CD4-positive, alpha-beta T cell treated with Interferon alpha-2 for 1 hour (primary cell): Measurements from ENCODE around the gene COA3.
A peak's percentile ranks its signal among the peaks of the same experiment; 100 is the strongest.
"Not testable (repeated sequence)": the region's sequence is repeated elsewhere in the genome, so short reads cannot be mapped to it uniquely, and the experiment has no call there.

Source experiments
- DNase-seq, 2 donors: peaks; one replicate each; pipeline ENCODE4 v3.0.0-alpha.2; 2020 to 2022

Gene COA3

DNA sequence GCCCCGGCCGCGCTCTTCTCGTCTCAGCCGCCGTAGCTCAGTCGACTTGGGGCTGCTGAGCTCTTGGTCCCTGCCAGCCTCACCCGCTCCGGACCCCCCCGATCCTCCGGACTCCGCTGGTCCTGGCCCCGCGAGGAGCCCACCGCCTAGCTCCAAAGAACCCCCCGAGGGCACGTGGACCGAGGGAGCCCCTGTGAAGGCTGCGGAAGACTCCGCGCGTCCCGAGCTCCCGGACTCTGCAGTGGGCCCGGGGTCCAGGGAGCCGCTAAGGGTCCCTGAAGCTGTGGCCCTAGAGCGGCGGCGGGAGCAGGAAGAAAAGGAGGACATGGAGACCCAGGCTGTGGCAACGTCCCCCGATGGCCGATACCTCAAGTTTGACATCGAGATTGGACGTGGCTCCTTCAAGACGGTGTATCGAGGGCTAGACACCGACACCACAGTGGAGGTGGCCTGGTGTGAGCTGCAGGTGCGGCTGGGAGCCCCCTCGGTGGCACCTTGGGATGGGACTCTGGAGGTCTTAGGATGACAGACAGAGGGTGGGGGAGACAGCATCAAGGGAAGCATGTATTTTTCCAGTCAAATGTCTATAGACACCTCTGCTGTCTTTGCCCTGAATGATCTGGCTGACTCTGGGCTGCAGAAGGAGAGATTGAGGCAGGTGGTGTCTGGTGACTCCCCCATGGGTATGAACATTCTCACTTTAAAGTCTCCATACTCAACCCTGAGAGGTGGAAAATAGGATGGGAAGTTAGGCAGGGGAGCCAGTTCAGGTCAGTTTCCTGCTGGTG lies 17.5 kb downstream of the COA3 start:
- DNase-seq, result no peak

GRCh38 chr17:42779936-42780850 lies 18.3 kb downstream of the COA3 start, which contains the start of gene WNK4:
WNK4 (plus strand) TSS chr17:42780610; CDS start chr17:42780699, 89 bp downstream.
- DNase-seq, result no peak

DNA sequence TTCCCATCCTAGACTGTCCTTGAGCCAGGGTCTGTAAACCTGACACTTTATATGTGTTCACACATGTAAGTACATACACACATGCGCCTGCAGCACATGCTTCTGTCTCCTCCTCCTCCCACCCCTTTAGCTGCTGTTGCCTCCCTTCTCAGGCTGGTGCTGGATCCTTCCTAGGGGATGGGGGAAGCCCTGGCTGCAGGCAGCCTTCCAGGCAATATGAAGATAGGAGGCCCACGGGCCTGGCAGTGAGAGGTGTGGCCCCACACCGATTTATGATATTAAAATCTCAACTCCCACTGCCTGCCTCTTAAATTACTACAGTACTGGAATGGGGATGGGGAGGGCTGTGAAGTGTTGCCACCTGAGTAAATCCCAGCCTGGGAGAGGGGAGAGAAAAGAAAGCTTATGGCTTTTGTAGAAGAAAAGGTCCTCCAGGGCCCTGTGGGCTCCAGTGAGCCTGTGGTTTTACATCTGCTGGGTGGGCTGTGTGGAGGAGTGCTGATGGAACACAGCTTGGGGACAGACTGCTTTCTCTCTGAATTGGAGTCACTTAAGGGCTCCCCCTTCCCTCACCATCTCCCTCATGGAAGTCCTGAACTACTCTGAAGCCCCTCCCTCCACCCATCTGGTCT lies 19.1 kb downstream of the COA3 start:
- no peak for DNase-seq

DNA sequence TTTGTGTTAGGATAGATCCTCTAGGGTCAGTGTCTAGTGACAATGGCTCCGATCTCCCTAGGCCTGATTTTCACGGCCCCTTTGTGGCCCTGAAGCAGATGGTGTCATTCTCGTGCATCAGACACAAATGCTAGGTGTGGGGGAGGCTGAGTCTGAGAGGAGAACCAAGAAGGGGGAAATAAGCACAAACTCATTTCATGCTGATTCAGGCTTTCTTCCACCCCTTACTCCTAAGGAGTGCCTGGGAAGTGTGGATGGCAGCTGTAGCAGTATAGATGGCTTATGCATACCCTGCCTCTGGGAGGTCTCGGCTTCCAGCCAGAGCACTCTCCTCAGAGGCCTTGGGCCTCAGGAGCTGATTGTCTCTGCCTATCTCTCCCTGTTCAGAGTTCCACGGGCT lies 19.9 kb downstream of the COA3 start:
- no peak for DNase-seq

DNA sequence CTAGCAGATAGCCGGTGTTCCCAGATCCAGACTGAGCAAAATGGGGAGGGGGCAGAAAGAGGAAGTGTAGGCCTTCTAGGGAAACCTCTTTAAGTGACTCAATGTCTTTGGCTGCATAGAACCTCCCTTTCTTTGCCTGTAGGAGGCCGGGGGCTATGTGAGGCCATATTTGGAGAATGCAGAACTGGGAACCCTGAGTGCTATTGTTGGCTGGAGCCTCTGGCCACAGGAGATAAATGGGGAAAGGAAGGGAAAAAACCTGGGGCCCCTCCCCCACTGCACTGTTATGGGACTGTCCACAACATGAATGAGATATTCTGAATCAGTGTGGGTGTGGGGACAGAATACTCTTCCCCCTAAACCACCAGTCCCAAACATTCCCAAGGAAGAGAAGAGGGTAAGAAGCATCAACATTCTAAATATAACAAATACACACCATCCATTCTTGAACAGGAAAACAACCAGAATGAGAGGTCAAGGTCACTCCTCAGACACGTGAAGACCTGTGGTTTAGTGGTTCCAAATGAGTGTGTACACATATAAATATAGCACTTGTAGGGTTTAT lies 22.9 kb downstream of the COA3 start:
- DNase-seq, result no peak

GRCh38 chr17:42774066-42774745 lies 24.3 kb downstream of the COA3 start:
- no peak for DNase-seq

DNA sequence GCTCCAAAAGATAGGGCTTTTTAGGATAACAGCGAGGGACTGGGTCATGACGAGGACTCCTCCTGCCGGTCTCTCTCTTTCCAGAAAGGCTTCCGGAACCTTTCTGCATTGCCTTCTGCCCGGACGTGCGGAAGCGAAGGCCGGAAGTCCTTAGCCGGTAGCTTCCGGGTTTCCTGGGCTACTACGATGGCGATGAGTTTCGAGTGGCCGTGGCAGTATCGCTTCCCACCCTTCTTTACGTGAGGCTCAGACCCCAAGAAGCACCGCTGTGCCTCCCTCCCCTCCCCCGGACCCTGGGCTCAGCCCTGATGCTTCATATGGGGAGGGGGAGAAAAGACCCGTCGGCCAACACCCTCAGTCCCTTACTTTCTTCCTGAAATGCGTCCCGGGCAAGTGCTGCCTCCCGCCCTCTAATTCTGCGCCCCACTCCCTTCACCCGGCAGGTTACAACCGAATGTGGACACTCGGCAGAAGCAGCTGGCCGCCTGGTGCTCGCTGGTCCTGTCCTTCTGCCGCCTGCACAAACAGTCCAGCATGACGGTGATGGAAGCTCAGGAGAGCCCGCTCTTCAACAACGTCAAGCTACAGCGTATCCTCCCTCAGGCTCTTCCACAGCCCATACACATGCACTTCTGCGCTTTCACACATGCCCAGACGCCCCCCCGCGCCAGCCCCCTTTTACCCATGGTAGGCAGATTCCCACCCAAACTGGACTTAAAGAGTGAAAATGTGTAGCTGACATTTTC lies 25.0 kb downstream of the COA3 start, which contains the start of gene VPS25:
VPS25 (plus strand) TSS at position 160 of the 746 bp plus-strand sequence; CDS start at position 187, 27 bp downstream.
- peak; percentile 77 to 85 for DNase-seq

DNA sequence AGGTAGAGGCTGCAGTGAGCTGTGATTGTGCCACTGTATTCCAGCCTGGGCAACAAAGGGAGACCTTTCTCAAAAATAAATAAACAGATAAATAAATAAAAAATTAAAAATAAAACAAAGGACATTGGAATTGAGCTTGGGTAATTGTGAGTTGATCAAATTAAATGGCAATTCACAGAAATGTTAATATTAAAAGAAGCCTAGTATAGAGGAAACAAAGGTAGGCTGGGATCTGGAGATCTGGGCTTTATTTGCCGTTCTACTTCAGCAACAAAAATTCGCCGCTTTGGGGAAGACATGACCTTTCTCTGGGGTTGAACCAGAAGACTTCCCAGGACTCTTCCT lies 25.6 kb downstream of the COA3 start:
- no peak for DNase-seq

- not testable (repeated sequence) for DNase-seq
Observed at GRCh38 chr17:42769964-42770363, 28.5 kb downstream of the COA3 start.

GRCh38 chr17:42768006-42768405 lies 30.5 kb downstream of the COA3 start:
- not testable (repeated sequence) for DNase-seq

DNA sequence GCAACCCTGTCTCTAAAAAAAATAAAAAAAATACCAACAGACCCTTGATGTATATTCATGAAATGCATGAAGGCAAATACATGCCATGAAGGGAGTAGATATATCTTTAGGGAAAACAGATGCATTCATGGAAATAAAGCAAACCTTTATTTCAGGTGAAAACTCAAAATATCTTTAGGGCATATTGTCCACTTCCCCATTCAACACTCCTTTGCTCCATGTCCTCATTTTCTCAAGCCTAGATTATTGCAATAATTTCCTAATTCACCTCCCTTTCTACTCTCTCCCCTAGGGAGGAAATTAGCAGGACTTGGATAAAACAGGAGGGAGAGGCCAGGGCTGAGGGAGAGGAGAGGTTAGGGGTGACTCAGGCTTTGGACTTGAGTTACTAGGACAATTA lies 31.0 kb downstream of the COA3 start:
- DNase-seq, result no peak

DNA sequence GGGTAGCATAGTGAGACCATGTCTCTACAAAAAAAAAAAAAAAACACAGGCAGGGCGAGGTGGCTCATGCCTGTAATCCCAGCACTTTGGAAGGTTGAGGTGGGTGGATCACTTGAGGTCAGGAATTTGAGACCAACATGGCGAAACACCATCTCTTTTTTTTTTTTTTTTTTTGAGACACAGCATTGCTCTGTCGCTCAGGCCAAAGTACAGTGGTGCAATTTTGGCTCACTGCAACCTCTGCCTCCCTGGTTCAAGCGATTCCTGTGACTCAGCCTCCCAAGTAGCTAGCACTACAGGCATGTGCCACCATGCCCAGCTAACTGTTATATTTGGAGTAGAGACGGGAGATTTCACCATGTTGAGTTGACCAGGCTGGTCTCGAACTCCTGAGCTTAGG lies 32.4 kb downstream of the COA3 start:
- no peak for DNase-seq

DNA sequence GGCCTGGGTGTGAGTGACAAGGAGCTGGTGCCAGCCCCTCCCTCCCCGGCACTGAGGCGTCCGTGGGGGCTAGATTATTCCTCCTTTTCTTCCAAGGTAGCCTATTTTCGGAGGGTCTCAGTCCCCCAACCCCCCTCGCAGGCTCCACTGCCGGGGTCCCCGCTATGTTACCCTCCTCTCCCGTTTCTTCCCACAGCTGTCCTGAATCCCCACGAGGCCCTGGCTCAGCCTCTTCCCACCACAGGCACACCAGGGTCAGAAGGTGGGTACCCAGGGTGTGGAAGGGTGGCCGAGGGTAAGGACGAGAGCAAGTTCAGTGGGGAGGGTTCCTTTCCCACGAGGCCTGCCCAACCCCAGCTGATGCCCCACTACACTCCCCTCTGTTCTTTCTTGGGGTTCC lies 36.9 kb downstream of the COA3 start:
- no peak for DNase-seq

DNA sequence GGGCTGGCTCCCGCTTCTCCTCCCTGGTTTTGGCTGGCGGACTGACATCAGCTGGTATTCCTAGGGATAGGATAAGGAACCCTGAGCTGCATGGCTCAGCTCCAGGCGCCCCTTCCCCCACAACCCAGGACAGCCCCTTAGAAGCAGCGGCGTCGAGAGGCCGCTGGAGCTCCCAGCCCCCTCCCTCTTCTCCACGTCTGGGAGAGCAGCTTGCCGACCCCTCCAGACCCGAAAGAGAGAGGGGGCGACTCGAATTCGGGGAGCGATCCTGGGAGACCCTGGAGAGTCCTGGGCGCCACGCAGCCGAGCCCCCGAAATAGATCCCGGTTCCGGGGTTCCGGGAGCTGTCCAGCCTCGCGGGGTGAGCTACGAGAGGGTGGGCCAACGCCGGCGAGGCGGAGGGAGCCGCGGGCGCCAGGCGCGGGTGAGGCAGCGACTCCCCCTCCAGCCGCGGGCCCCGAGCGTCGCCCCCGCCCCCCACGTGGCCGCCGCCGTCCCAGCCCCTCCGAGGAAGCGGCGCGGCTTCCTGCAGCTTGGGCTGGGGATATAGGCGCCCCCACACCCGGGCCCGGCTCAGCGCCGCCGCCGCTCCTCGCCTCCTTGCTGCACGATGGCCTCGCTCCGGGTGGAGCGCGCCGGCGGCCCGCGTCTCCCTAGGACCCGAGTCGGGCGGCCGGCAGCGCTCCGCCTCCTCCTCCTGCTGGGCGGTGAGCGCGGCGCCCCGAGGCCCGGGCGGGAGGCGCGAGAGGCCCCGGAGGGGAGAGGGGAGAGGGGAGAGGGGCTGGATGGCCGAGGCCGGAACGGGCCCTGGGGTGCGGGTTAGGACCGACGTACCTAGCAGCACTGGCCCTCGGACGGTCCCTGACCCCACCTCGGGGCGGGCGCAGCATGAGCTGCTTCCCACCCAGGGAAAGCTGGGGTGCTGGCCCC lies 37.6 kb downstream of the COA3 start, which contains the start of gene RAMP2:
RAMP2 (plus strand) TSS at position 576 of the 930 bp plus-strand sequence; CDS start at position 611, 35 bp downstream.
- DNase-seq, result no peak

GRCh38 chr17:42759982-42760651 lies 38.4 kb downstream of the COA3 start:
- peak in 1 of 2 donors; percentile 36 for DNase-seq

- DNase-seq, result no peak
Observed at GRCh38 chr17:42754782-42755181, 43.7 kb downstream of the COA3 start.

DNA sequence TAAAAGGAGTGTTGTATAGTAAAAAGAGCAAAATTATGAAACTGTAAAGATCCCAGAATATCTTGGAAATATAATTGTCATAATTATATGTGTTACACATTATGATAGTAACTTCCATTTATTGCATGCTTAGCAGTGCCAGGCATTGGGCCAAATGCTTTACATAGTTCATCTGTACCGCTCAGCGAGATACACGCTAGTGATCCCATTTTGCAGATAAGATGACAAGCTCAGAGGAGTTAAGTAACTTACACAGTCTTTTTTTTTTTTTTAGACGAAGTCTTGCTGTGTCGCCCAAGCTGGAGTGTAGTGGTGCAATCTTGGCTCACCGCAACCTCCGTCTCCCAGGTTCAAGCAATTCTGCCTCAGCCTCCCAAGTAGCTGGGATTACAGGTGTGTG lies 46.9 kb downstream of the COA3 start:
- no peak for DNase-seq

GRCh38 chr17:42750739-42751344 lies 47.7 kb downstream of the COA3 start:
- no peak for DNase-seq
